NCI-H345 treated with DMSO at 0.1 percent for 48 hours (cell line): ENCODE measurements around the gene MINDY4.
"Not testable (repeated sequence)": the region's sequence is repeated elsewhere in the genome, so short reads cannot be mapped to it uniquely, and the experiment has no call there.

Source experiments
- DNase-seq: peaks from one replicate; lab custom pipeline; 2025; ENCODE audit not compliant: unreplicated experiment; lab: John Stamatoyannopoulos, UW

The MINDY4 gene

GRCh38 chr7:30831936-30832335 is 60.7 kb downstream of the MINDY4 start:
- DNase-seq: no peak

- DNase-seq: not testable (repeated sequence)
Observed at GRCh38 chr7:30834017-30834674, 62.9 kb downstream of the MINDY4 start.

GRCh38 chr7:30835396-30835915 is 64.2 kb downstream of the MINDY4 start:
- DNase-seq: no peak

DNA sequence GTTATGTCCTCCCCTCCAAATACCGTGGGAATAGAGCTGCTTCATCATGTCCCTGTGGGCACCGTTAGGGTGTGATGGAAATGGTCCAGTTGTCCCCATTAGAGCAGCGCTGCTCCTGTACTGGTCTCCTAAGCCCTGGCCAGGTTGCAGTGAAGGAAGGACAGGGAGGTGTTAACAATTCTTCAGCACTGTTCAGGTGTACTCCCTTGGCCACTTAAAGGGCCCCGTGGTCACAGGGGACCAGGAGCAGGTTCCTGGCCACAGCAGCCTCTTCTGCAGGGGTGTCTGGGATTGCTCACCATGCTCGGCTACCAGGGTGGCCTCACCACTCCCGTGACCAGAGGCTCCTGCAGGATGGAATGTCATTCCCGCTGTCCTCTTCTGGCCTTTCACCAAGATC is 65.8 kb downstream of the MINDY4 start:
- no peak for DNase-seq

DNA sequence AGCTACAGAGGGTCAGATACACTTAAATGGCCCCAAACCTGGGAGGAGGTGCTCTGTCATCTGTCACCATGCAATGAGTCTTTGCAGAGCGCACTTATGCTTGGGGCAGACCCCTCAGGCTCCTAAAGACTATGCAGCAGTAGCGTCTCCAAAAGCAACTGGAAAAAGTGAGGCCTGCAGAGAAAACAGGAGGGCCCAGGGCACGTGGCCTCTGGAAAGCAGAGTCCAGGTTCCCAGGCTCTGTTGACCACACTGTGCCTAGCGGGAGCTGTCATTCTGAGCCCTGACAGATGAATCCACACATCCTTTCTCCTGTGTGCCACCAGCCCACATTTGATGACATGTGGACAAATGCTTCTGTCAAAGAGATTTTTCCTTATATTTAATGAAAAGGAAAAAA is 66.4 kb downstream of the MINDY4 start:
- no peak for DNase-seq

DNA sequence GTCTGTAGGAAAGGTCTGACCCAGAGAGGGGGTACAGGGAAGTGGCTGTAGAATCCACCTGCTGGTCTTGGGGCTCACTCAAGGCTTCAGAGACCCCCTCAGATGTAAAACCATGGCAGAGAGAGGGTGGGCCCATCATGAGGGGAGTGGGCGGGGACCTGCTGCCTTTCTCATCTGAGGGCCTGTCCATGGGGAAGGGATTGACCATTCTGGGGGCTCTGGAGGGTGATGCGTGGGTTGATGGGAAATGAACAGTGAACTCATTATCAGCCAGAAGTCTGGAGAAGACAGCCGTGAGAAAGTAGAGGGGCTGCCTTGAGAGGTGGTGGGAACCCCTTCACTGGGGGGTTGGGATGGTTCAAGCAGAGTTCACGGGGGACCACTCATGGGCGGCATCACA is 66.8 kb downstream of the MINDY4 start:
- DNase-seq: no peak

DNA sequence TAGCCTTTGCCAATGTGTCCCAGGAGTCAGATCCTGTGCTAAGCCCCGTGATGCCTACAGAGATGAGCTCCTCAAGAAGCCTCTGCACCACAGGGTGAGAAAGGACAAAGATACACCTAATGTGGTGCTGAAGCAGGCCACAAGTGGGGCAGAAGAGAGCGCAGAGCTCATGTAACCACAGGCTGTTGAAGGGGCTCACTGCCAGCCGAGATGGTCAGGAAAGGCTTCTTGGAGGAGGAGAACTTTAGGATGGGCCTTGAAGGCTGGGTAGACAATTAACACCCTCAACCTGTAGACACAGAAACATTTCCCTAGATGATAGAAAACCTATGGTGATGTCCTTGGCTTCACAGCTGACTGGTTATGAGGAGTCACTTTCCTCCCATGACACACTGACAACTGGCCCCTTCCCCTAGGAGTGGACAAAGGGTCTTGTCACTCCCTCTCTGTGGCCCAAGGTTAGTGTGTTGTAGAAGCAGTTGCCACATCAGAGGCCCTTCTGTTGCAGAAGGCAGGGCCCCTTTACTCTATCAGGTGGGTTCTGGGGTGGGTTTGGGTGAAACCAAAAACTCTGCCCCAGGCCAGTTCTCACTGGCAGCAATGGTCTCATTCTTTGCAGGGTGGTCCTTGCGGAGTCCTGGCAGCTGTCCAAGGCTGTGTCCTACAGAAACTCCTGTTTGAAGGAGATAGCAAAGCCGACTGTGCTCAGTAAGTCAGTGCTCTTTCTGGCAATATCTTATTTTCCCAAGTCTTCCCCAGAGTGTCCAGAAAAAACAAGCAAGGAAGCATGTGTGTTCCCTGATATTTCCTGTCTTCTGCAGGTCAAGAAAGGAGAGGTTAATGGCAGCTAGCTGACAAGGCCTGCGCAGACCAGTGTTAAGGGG is 69.2 kb downstream of the MINDY4 start:
- DNase-seq: no peak

- no peak for DNase-seq
Observed at GRCh38 chr7:30841025-30841735, 70.0 kb downstream of the MINDY4 start.

- no peak for DNase-seq
Observed at GRCh38 chr7:30841801-30842541, 70.8 kb downstream of the MINDY4 start.

DNA sequence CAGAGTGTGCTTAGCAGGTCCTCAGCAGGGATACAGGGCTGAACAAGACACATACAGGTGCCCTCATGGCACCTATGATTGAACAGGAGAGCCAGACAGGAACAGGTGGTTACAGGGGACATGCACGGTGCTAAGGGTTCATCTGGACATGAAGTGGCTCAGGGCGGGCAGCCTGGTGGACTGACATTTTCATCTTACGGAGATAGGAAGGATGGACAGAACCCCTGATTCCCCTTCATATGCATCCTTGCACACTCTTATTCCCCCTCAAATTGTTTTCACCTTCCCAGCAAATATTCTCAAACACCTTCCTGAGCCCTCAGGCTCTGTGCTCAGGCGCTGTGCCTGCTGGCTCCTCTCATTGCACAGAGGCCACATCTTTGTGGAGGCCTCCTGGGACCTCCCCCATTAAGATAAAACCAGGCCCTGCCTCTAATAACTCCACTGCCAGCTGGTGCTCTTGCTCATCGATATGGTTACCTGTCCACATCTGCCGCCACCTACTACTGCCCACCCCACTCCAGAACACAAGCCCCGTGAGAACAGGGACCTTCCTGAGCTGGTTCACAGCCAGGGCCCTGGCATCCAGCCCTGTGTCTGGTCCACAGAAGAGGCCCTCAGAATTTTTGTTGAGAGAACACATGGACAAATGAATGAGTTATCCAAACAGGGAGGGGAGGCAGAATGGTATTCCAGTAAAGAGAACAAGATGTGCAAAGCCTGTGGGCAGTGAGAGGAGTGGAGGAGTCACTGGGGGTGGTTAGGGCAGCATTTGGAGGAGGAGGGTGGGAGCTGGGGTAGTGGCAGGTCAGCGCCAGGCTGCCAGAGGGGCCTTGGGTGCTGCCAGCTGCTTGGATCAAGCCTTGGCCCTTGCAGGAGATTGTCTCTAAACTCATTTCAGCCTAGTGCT is 71.6 kb downstream of the MINDY4 start:
- DNase-seq: no peak

DNA sequence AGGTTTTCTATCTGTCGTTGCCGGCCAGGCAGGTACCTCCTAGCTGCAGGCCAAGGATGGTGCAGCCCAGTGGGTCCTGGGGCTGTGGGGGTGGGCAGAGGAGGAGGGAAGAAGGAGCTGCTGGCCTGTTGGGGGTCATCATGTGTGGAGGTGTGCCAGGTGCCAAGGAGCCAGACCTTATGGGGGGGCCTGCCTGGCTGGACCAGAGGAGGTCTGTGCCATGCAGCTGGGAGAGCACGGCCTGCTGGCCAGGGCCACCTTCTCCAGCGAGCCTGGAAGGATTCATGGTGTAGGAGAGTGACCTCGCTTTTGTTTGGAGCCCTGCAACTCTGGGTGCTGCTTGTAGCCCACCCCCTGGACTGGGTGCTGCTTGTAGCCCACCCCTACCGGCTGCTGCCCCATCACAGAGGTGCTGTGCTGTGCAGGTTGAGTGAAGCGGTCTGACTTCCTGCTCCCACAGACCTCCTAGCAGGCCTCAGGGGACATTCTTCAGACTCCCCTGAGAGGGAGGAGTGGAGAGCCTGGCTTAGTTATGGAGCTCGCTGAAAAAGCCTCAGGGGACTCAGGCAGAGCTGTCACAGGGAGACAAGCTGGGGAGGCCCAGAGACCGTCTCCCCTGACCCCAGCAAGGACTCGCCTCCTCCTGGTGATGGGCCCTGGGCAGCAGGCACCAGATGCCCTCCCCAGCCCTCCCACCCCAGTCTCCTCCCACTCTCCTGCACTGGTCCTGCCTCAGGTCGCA is 72.7 kb downstream of the MINDY4 start:
- no peak for DNase-seq

- DNase-seq: no peak
Observed at GRCh38 chr7:30844483-30844874, 73.3 kb downstream of the MINDY4 start.

- DNase-seq: no peak
Observed at GRCh38 chr7:30844916-30845315, 73.7 kb downstream of the MINDY4 start.

DNA sequence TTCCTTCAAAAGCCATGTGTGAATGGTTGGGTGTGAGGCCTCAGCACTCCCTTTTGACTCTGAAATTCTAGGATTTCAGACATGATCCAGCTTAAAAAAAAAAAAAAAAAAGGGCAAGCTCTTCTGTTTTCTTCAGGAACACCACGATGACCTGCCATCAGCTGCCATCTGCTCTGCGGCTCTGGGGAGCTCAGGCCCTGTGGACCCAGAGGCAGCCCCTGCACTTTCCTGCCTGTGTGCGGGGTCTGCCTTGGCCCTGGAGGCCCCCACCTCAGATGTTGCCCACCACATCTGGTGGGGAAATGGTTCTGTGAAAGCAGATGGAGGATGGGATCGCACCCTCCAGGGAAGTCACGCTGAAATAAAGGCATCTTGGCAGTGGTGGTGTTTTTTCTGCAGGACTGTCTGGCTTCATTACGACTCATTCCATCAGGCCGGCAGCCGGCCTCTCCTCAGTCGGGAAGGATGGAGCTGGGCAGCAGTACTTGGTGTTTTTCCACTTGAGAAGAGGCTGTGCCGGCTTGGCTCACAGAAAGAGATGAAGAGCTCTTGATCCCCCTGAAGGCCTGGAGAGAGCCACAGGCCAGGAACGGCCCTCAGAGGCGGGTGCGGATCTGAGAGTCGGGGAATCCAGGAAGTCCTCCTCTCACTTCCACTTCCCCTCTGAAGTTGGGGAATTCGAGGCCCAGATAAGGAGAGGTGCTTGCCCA is 74.4 kb downstream of the MINDY4 start:
- DNase-seq: no peak

DNA sequence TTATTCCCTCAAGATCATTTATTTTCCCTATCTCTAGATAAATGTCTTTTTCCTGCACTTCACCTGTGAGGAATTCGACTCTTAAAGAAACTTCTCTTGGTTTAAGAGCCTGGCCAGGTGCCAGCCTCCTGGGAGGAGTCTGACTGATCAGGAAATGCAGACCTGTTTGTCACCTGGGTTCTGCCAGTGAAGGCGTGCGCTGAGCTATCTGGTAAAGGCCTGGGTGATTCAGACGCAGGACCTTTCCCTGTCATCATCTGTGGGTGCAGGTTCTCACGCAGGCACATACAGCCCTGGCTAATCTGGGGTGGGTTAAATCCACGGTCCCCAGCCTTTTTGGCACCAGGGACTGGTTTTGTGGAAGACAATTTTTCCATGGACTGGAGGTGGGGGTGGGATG is 75.2 kb downstream of the MINDY4 start:
- no peak for DNase-seq

DNA sequence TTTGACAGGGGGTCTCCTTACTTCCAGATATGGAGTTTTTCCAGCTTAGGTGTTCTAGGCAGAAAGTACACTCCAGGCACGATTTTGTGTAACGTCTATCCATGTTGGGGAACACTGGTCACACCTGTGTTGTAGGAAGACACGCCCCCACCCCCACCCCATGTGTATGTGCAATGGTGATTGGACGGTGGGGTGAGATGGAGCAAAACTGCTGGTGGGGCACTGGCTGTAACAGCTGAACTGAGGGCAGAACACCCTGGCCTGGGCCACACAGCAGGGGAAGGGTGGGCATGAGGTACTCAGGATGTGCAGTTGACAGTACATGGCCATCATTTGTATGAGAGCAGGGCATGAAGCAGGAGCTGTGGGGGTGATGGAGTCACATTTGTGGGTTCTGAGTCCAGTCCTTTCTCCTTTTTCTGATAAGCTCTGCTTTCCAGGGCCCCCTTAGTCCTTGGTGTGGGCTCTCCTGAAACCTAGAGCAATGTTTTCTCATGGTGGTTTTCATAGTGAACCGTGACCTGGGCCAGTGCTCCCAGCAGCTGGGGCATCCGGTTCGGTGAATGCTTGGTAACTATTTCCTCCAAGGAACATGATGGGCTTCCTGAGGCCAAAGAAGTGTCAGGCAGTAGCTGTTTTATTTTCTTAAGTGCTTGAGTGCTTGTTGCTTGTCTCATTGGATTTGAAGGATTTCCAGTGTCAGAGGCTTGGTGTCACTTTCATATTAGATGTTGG is 77.1 kb downstream of the MINDY4 start:
- DNase-seq: no peak

DNA sequence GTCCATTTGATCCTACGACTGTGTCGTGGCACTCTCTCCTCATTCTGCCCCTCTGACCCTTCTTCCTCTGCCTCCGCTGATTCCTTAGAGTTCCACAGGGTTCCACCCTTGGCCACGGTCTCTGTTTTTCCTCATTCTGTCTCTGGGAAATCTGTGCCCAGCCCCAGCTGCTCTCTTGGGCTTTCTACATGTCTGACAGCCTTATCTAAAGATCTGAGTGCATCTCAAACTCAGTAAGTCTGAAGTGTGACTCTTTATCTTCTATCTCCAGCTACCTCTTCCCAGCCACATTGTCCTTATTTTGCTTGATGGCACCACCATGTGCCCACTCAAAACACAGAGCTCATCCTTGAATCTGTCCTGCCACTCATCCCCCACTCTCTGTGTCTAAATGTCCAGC is 78.3 kb downstream of the MINDY4 start:
- DNase-seq: no peak

DNA sequence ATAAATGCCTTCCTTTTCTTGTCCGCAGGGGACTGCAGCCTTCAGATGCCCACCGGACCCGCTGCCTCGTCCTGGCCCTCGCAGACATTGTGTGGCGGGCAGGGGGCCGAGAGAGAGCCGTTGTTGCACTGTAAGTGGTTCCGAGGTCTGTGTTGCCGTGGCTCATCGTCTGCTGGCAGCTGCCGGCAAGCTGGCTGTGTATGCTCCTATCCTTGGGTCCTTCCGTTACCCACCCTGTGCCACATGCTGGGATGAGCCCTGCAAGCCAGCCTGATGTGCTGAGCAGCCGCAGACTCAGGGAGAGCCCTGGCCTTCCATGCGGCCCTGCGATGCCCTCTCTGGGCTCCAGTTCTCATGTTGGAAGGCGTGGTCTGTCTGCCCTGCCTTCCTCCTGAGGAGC is 79.2 kb downstream of the MINDY4 start:
- DNase-seq: no peak
